Right cardiac atrium (tissue), 5 donors: ENCODE data around the gene KCNJ15. TPM values are rescaled to one million over a fixed set of nuclear protein-coding genes. Genes with fewer than 3 reads are reported as not detected.
"Not testable (repeated sequence)": the region's sequence is repeated elsewhere in the genome, so short reads cannot be mapped to it uniquely, and the experiment has no call there.

Experiments used
- ATAC-seq, 2 donors: fragments of 200-7000 bp; cut with Tn5 transposase; one replicate each; pipeline versions ENCODE4 v1.8.0 to v1.9.1; 2020; ENCODE audit warnings: moderate library complexity in 2 of 2, mild to moderate bottlenecking in 1 of 2
- DNase-seq, 3 donors: peaks; one replicate each; pipeline ENCODE4 v3.0.0-alpha.2; 2020
- H3K27ac ChIP-seq: one replicate; pipeline ENCODE4 v1.5.1; 2013; ENCODE audit warnings: mild to moderate bottlenecking, low read length, control low read depth, moderate library complexity
- H3K27me3 ChIP-seq: one replicate; pipeline ENCODE4 v1.6.1; 2013; ENCODE audit not compliant: control insufficient read depth, insufficient read depth
- H3K4me1 ChIP-seq: one replicate; pipeline ENCODE4 v1.6.1; 2013; ENCODE audit warnings: low read length; ENCODE audit not compliant: control insufficient read depth, insufficient read depth
- H3K4me3 ChIP-seq: one replicate; pipeline ENCODE4 v1.5.1; 2013; ENCODE audit warnings: low read length, control low read depth
- H3K9me3 ChIP-seq: one replicate; pipeline ENCODE4 v1.6.1; 2013; ENCODE audit warnings: low read length; ENCODE audit not compliant: control insufficient read depth
- WGBS: extraction: QIAGEN DNeasy Blood & Tissue Kit; methylation state at CpG from one replicate; pipeline ENCODE4 v1.1.7; 2013; 5-methylcytosine and 5-hydroxymethylcytosine counted together
- intact Hi-C, 4 donors: fragments of 100-400 bp; cut with DNase I; formaldehyde crosslinking; loops; one replicate each; pipeline versions ENCODE4 v1.11.0 to v1.14.0; 2022 to 2023
- polyA plus RNA-seq: library from polyadenylated mRNA; stranded (reverse); fragments of 200-250 nt; gene quantifications from one replicate; pipeline ENCODE4 v1.2.3, GENCODE V29; 2013
- total RNA-seq, 4 donors: library from RNA; stranded (reverse); fragmentation: NEBNext Ultra II Directional; extraction: Animal tissue kit (Norgen Biotek cat#: 25700); gene quantifications; one replicate each; pipeline ENCODE4 v1.2.1, GENCODE V29; 2021
- donor health status: healthy with polysubstance abuse.
- donor health status: DM: no; HTN: yes; CAD: no.
- donor health status: DM: no; HTN: no; CAD: no.
- donor health status: DM: no; HTN: yes; CAD: no; lungs with severe emphysema.
- donor health status: DM: yes; HTN: yes; CAD: no.

The KCNJ15 gene
- total and polyA plus RNA-seq, 5 donors, result 0.18 to 0.97 (median 0.47) TPM

GRCh38 chr21:38244885-38245869 lies 11.6 kb upstream of the KCNJ15 start:
- intact Hi-C loops, result loop anchor here in 1 of 4 donors (10.0 kb wide), 1 partner anchor 50 kb away; no protein-coding TSS in a partner anchor
- H3K4me3 ChIP-seq, result no peak overlapping the region
- ATAC-seq, result no peak

GRCh38 chr21:38246511-38246910 lies 10.3 kb upstream of the KCNJ15 start:
- no peak overlapping the region for H3K4me3 ChIP-seq
- DNase-seq, result no peak
- no peak for ATAC-seq
- H3K27ac ChIP-seq, result no peak overlapping the region
- no peaks in the 10 kb centered on the region for H3K27me3 ChIP-seq
- H3K4me1 ChIP-seq, result no peaks in the 10 kb centered on the region
- intact Hi-C loops, result loop anchor here in 1 of 4 donors (10.0 kb wide), 1 partner anchor 48 kb away; no protein-coding TSS in a partner anchor
- H3K9me3 ChIP-seq, result no peaks in the 10 kb centered on the region

More at GRCh38 chr21:38244885-38245869, 11.6 kb upstream of the KCNJ15 start:
- Histone ChIP-seq H3K27ac (no peak overlapping the region), H3K4me1 (no peaks in the 10 kb centered on the region), H3K27me3 (no peaks in the 10 kb centered on the region), H3K9me3 (no peaks in the 10 kb centered on the region)
- DNase-seq, result no peak
- 65% methylated on average over 9 of the region's 9 CpGs for WGBS

GRCh38 chr21:38247054-38247453 lies 9.7 kb upstream of the KCNJ15 start:
- intact Hi-C loops, result loop anchor here in 1 of 4 donors (10.0 kb wide), 1 partner anchor 48 kb away; no protein-coding TSS in a partner anchor
- not testable (repeated sequence) for H3K27ac ChIP-seq

GRCh38 chr21:38247738-38248510 lies 8.9 kb upstream of the KCNJ15 start:
- WGBS, result 67% methylated on average over 4 of the region's 4 CpGs
- intact Hi-C loops, result loop anchor here in 1 of 4 donors (10.0 kb wide), 1 partner anchor 47 kb away; no protein-coding TSS in a partner anchor
- Histone ChIP-seq H3K27ac (no peak overlapping the region), H3K27me3 (no peaks in the 10 kb centered on the region), H3K4me3 (no peak overlapping the region), H3K4me1 (no peaks in the 10 kb centered on the region), H3K9me3 (no peaks in the 10 kb centered on the region)
- ATAC-seq, result no peak
- DNase-seq, result no peak

More at GRCh38 chr21:38247054-38247453, 9.7 kb upstream of the KCNJ15 start:
- H3K4me3 ChIP-seq, H3K27me3 ChIP-seq, DNase-seq, ATAC-seq, H3K4me1 ChIP-seq, H3K9me3 ChIP-seq: not testable (repeated sequence)
- 76% methylated on average over 2 of the region's 2 CpGs for WGBS

GRCh38 chr21:38249256-38249655 lies 7.5 kb upstream of the KCNJ15 start:
- Histone ChIP-seq H3K4me3 (no peak overlapping the region), H3K4me1 (no peaks in the 10 kb centered on the region), H3K27ac (no peak overlapping the region), H3K27me3 (no peaks in the 10 kb centered on the region), H3K9me3 (no peaks in the 10 kb centered on the region)
- intact Hi-C loops, result loop anchor here in 1 of 4 donors (10.0 kb wide), 1 partner anchor 46 kb away; no protein-coding TSS in a partner anchor
- ATAC-seq (no peak), DNase-seq (no peak)
- WGBS, result 92% methylated on average over 1 of the region's 1 CpG

GRCh38 chr21:38249696-38250278 lies 7.0 kb upstream of the KCNJ15 start:
- H3K4me1 ChIP-seq, result no peaks in the 10 kb centered on the region
- H3K4me3 ChIP-seq, result no peak overlapping the region
- intact Hi-C loops, result loop anchor here in 1 of 4 donors (10.0 kb wide), 1 partner anchor 45 kb away; no protein-coding TSS in a partner anchor
- H3K27me3 ChIP-seq, result no peaks in the 10 kb centered on the region
- ATAC-seq (no peak), DNase-seq (no peak)
- no peaks in the 10 kb centered on the region for H3K9me3 ChIP-seq
- 64% methylated on average over 3 of the region's 3 CpGs for WGBS
- H3K27ac ChIP-seq, result no peak overlapping the region

- Histone ChIP-seq H3K27ac (no peak overlapping the region), H3K9me3 (no peaks in the 10 kb centered on the region), H3K4me3 (no peak overlapping the region), H3K4me1 (no peaks in the 10 kb centered on the region), H3K27me3 (no peaks in the 10 kb centered on the region)
- DNase-seq (no peak), ATAC-seq (no peak)
- 92% methylated on average over 7 of the region's 7 CpGs for WGBS
- intact Hi-C loops, result no loop called here
Measured at GRCh38 chr21:38250991-38251418, 5.8 kb upstream of the KCNJ15 start.

GRCh38 chr21:38254970-38255369 lies 1.8 kb upstream of the KCNJ15 start:
- Histone ChIP-seq H3K4me3 (no peak overlapping the region), H3K4me1 (no peaks in the 10 kb centered on the region), H3K27ac (no peak overlapping the region), H3K9me3 (no peaks in the 10 kb centered on the region), H3K27me3 (no peaks in the 10 kb centered on the region)
- intact Hi-C loops, result no loop called here
- ATAC-seq, result no peak
- whole genome bisulfite sequencing, result 67% methylated on average over 3 of the region's 3 CpGs
- DNase-seq, result no peak

GRCh38 chr21:38255571-38256117 lies 1.1 kb upstream of the KCNJ15 start:
- ATAC-seq (no peak), DNase-seq (no peak)
- Histone ChIP-seq H3K27me3 (no peaks in the 10 kb centered on the region), H3K9me3 (no peaks in the 10 kb centered on the region), H3K4me1 (no peaks in the 10 kb centered on the region), H3K27ac (no peak overlapping the region), H3K4me3 (no peak overlapping the region)
- WGBS, result 75% methylated on average over 9 of the region's 9 CpGs
- intact Hi-C loops, result no loop called here

- no peak overlapping the region for H3K4me3 ChIP-seq
- intact Hi-C loops, result no loop called here
- DNase-seq (no peak), ATAC-seq (no peak)
- no peaks in the 10 kb centered on the region for H3K27me3 ChIP-seq
- H3K4me1 ChIP-seq, result no peaks in the 10 kb centered on the region
- H3K27ac ChIP-seq, result no peak overlapping the region
- no peaks in the 10 kb centered on the region for H3K9me3 ChIP-seq
- 69% methylated on average over 5 of the region's 5 CpGs for WGBS
Measured at GRCh38 chr21:38257667-38258066, 876 bp downstream of the KCNJ15 start.
